Gastrocnemius medialis (tissue), 4 donors: ENCODE measurements around the gene CMTM5.

Experiments used
- POLR2A ChIP-seq, 2 donors: fragments of 450-650 bp; IDR thresholded peaks; one replicate each; pipeline ENCODE4 v1.6.1; 2017; ENCODE audit warnings: antibody characterized with exemption in 2 of 2, mild to moderate bottlenecking in 2 of 2, moderate library complexity in 2 of 2
- TF ChIP-seq, protein P1 (sequence below), 5 experiments: fragments of 450-650 bp in 3 of 5; fragments of 200-600 bp in 2 of 5; sonication (generic) in 2 of 5; IDR thresholded peaks in 4 of 5; conservative IDR thresholded peaks in 1 of 5; 1 replicate in 4 of 5; 2 replicates in 1 of 5; pipeline ENCODE4 v1.5.1; 2016 to 2019; ENCODE audit warnings: antibody characterized with exemption in 5 of 5, mild to moderate bottlenecking in 3 of 5, moderate library complexity in 3 of 5

DNA sequence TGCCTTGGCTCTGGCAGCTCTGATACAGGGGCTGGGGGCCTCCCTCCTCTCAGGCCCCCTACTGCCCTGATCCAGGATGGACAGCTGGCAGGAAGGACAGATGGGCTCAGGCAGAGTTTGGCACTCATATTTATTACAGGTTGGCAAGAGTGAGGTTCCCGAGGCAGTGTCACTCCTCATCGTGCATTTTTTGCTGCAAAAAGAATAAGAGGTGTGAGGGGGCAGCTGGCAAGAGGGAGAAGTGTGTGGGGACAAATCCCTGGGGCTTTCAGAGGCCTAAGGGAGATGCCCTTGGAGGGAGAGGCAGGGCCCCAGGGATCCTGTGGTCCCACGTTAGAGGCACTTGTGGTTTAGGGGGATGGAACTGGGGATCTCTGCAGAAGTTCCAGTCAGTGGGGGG, 5.0 kb downstream of the CMTM5 start:
- TF ChIP-seq, protein P1, sequence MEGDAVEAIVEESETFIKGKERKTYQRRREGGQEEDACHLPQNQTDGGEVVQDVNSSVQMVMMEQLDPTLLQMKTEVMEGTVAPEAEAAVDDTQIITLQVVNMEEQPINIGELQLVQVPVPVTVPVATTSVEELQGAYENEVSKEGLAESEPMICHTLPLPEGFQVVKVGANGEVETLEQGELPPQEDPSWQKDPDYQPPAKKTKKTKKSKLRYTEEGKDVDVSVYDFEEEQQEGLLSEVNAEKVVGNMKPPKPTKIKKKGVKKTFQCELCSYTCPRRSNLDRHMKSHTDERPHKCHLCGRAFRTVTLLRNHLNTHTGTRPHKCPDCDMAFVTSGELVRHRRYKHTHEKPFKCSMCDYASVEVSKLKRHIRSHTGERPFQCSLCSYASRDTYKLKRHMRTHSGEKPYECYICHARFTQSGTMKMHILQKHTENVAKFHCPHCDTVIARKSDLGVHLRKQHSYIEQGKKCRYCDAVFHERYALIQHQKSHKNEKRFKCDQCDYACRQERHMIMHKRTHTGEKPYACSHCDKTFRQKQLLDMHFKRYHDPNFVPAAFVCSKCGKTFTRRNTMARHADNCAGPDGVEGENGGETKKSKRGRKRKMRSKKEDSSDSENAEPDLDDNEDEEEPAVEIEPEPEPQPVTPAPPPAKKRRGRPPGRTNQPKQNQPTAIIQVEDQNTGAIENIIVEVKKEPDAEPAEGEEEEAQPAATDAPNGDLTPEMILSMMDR (IDR thresholded peaks at IDR 0.05 in 4 of 5, conservative IDR thresholded peaks at IDR 0.05 in 1 of 5): no peak
- no peak for TF ChIP-seq POLR2A (IDR thresholded peaks at IDR 0.05)
